Memory B cell (primary cell): ENCODE measurements around the gene RAD51.

Source experiments
- ATAC-seq: fragments of 150-1000 bp; cut with Tn5 transposase; 2 replicates; pipeline ENCODE4 v1.10.0; 2021; ENCODE audit warnings: low read depth, mild to moderate bottlenecking, moderate library complexity
- DNase-seq, 2 donors: peaks; one replicate each; pipeline ENCODE4 v3.0.0; 2022; ENCODE audit warnings: low spot score in 2 of 2
- H3K27ac Mint-ChIP-seq: one replicate; pipeline ENCODE4 v1.8.0; 2022; ENCODE audit warnings: mild to moderate bottlenecking, moderate library complexity, mixed read lengths
- H3K27me3 Mint-ChIP-seq: one replicate; pipeline ENCODE4 v1.8.0; 2022; ENCODE audit warnings: mixed read lengths
- H3K36me3 Mint-ChIP-seq: one replicate; pipeline ENCODE4 v1.8.0; 2022; ENCODE audit warnings: mild to moderate bottlenecking, mixed read lengths
- H3K4me1 Mint-ChIP-seq: one replicate; pipeline ENCODE4 v1.8.0; 2022; ENCODE audit warnings: mixed read lengths
- H3K4me3 Mint-ChIP-seq: one replicate; pipeline ENCODE4 v1.8.0; 2022; ENCODE audit warnings: mild to moderate bottlenecking, moderate library complexity, mixed read lengths
- H3K9me3 Mint-ChIP-seq: one replicate; pipeline ENCODE4 v1.8.0; 2022; ENCODE audit warnings: mixed read lengths

The RAD51 gene

DNA sequence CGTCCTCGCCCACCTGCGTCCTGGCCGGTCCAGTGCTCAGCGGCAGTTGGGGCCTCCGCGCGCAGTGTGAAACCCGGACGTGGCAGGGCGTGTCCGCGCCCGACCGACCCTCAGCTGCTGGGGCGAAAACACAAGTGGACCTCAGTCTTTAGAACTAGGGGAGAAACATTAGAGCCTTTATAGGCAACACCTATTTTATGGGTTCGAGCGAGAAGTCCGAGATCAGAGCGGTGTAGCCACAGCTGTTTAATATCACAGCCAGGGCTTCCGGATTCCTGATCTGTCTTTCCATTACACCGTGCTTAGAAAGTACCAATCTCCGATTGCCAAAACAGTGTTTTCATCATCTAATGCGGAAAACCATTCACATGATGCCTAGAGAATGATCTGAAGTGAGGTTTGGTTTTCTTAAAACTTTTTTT is 506 bp downstream of the RAD51 start:
- Mint-ChIP-seq H3K27me3 (no peaks in the 10 kb centered on the region), H3K9me3 (no peaks in the 10 kb centered on the region), H3K27ac (peak overlapping the region; percentile 94), H3K4me1 (peaks cover 11% of the 10 kb centered on the region), H3K36me3 (peaks cover 2% of the 10 kb centered on the region), H3K4me3 (peak overlapping the region; percentile 99)
- ATAC-seq (no peak), DNase-seq (no peak)

DNA sequence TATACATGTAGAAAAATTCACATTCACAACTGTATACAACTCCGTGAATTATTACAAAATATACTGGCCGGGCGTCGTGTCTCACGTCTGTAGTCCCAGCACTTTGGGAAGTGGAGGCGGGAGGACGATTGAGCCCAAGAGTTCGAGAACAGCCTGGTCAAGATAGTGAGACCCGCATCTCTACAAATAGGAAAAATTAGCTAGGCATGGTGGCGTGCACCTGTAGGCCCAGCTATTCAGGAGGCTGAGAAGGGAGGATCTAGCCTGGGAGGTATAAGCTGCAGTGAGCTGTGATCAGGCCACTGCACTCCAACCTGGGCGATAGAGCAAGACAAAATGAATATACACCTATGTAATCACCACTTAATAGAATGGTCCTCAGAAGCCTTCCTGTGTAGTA is 1.3 kb downstream of the RAD51 start:
- DNase-seq (no peak), ATAC-seq (no peak)
- no peaks in the 10 kb centered on the region for H3K9me3 Mint-ChIP-seq
- peaks cover 11% of the 10 kb centered on the region for H3K4me1 Mint-ChIP-seq
- H3K27ac Mint-ChIP-seq = no peak overlapping the region
- H3K36me3 Mint-ChIP-seq = peaks cover 2% of the 10 kb centered on the region
- H3K4me3 Mint-ChIP-seq = peak overlapping the region; percentile 99
- no peaks in the 10 kb centered on the region for H3K27me3 Mint-ChIP-seq

DNA sequence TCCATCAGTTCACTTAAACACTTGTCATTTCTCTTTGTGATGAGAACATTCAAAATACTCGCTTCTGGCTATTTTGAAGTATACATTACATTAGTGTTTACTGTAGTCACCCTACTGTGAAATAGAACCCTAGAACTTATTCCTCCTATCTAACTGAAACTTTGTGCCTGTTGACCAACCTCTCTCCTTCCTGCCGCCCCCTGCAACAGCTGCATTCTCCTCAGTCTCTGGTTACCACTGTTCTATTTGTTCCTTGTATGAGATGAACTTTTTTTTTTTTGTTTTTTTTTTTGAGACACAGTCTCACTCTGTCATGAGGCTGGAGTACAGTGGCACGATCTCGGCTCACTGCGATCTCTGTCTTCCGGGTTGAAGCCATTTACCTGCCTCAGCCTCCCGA is 2.9 kb downstream of the RAD51 start:
- H3K4me1 Mint-ChIP-seq = peaks cover 11% of the 10 kb centered on the region
- no peaks in the 10 kb centered on the region for H3K9me3 Mint-ChIP-seq
- H3K4me3 Mint-ChIP-seq = no peak overlapping the region
- no peak overlapping the region for H3K27ac Mint-ChIP-seq
- H3K36me3 Mint-ChIP-seq = no peaks in the 10 kb centered on the region
- no peaks in the 10 kb centered on the region for H3K27me3 Mint-ChIP-seq
- no peak for DNase-seq
- ATAC-seq = no peak

DNA sequence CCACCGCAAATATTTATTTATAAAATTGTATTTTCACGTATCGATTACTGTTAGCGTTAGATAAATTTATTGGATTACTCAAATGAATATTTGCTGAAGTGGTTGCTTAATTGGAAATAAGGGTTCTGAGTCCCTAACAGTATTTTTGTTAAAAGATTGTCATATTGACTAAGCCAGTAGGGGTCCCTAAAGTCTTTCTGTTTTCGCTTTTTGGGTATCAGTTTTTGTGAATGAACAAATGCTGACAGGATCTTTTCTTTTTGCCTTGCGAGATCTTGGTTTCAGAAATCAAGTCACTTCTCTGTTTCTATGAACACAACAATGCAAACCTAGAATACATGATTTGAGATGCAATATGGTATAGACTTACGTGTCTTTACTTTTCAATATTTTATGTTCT is 7.1 kb downstream of the RAD51 start:
- Mint-ChIP-seq H3K9me3 (no peaks in the 10 kb centered on the region), H3K4me1 (no peaks in the 10 kb centered on the region), H3K4me3 (no peak overlapping the region), H3K27me3 (no peaks in the 10 kb centered on the region), H3K36me3 (no peaks in the 10 kb centered on the region), H3K27ac (no peak overlapping the region)
- DNase-seq (no peak), ATAC-seq (no peak)

DNA sequence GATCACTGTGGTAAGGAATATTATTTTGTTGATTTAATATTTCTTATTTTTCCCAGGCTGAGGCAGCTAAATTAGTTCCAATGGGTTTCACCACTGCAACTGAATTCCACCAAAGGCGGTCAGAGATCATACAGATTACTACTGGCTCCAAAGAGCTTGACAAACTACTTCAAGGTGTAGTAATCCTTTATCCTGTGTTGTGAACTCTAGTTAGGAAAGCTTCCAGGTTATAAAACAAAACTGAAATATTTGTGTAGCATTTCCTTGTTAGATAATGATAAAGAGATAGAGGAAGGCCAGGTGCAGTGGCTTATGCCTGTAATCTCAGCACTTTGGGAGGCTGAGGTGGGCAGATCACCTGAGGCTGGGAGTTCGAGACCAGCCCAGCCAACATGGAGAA is 11.1 kb downstream of the RAD51 start:
- Mint-ChIP-seq H3K27ac (no peak overlapping the region), H3K4me1 (no peaks in the 10 kb centered on the region), H3K4me3 (no peak overlapping the region), H3K9me3 (no peaks in the 10 kb centered on the region), H3K36me3 (peaks cover 2% of the 10 kb centered on the region), H3K27me3 (no peaks in the 10 kb centered on the region)
- no peak for ATAC-seq
- no peak for DNase-seq

DNA sequence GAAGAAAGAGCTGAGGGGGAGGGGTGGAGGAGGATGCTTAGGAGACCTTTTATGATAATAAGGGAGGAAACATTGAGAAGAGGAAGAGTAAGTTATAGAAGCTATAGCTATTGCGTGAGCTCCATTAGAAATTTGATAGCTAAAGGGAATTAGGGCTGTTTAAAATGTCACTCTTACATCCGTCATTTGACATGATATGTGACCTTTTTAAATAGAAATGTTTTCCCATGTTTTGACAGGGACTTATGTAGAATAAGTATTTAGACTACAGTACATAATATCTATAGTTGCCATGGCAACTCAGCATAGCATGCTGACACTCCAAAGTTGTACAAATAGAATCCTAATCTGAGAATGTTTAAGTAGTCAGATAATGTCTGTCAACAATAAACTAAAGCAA is 19.2 kb downstream of the RAD51 start:
- Mint-ChIP-seq H3K36me3 (peaks cover 2% of the 10 kb centered on the region), H3K27me3 (no peaks in the 10 kb centered on the region)

DNA sequence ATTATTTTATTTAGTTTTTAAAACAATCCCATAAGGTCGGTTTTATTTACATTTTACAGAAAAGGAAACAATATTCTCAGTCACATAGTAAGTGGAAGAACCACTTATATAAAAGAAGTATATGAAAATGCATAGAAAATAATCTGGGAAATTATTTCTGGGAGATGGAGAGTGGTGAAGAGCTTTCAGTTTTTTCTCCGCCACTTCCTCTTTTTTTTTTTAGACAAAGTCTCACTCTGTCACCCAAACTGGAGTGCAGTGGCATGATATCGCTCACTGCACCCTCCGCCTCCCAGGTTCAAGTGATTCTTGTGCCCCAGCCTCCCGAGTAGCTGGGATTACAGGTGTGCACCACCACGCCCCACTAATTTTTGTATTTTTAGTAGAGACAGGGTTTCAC is 21.2 kb downstream of the RAD51 start:
- no peaks in the 10 kb centered on the region for H3K27me3 Mint-ChIP-seq
- no peak for DNase-seq
- no peak for ATAC-seq
- H3K36me3 Mint-ChIP-seq = no peaks in the 10 kb centered on the region
- H3K27ac Mint-ChIP-seq = no peak overlapping the region
- no peak overlapping the region for H3K4me3 Mint-ChIP-seq
- no peaks in the 10 kb centered on the region for H3K4me1 Mint-ChIP-seq
- H3K9me3 Mint-ChIP-seq = no peaks in the 10 kb centered on the region

More for the DNA sequence above, 19.2 kb downstream of the RAD51 start:
- no peak overlapping the region for H3K4me3 Mint-ChIP-seq
- no peak for ATAC-seq
- H3K9me3 Mint-ChIP-seq = no peaks in the 10 kb centered on the region
- H3K4me1 Mint-ChIP-seq = no peaks in the 10 kb centered on the region
- H3K27ac Mint-ChIP-seq = no peak overlapping the region
- no peak for DNase-seq

DNA sequence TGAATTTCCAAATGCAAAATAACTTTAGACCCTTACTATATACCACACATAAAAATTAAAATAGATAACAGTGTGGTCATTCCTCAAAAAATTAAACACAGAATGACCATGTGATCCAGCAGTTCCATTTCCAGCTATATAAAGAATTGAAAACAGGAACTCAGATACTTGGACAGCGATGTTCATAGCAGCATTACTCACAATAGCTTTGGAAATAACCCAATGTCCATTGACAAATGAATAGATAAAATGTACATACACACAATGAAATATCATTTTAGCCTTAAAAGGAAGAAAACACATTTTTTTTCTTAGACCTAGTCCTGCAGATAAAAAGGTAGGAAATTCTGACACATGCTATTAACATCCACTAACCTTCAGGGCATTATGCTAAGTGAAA is 26.7 kb downstream of the RAD51 start:
- Mint-ChIP-seq H3K36me3 (no peaks in the 10 kb centered on the region), H3K4me1 (no peaks in the 10 kb centered on the region), H3K9me3 (no peaks in the 10 kb centered on the region), H3K4me3 (no peak overlapping the region), H3K27me3 (no peaks in the 10 kb centered on the region), H3K27ac (no peak overlapping the region)
- no peak for ATAC-seq
- DNase-seq = no peak

DNA sequence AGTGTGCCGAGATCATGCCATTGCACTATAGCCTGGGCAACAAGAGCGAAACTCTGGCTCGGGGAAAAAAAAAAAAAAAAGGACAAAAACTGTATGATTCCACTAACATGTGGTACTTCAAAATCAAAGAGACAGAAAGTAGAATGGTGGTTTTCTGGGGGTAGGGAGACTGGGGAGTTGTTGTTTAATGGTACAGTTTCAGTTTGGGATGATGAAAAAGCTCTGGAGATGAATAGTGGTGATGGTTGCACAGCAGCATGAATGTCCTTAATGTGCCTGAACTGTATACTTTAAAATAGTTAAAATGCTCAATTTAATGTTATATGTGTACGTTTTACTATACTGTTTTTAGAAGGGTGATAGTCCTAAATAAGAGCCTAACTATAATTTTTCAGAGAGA is 27.4 kb downstream of the RAD51 start:
- Mint-ChIP-seq H3K27ac (no peak overlapping the region), H3K9me3 (no peaks in the 10 kb centered on the region), H3K4me3 (no peak overlapping the region), H3K4me1 (no peaks in the 10 kb centered on the region), H3K27me3 (no peaks in the 10 kb centered on the region), H3K36me3 (no peaks in the 10 kb centered on the region)
- ATAC-seq (no peak), DNase-seq (no peak)

DNA sequence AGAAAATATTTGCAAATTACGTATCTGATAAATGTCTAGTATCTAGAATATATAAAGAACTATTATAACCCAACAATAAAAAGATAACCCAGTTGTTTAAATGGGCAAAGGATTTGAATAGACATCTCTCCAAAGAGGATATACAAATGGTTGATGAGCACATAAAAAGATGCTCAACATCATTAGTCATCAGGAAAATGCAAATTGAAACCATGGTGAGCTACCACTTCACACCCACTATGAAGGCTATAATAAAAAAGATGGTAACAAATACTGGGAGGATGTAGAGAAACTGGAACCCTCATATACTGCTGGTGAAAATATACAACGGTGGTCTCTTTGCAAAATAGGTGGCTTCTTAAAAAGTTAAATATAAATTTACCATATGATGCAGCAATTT is 28.0 kb downstream of the RAD51 start:
- no peak for ATAC-seq
- Mint-ChIP-seq H3K27ac (no peak overlapping the region), H3K4me3 (no peak overlapping the region), H3K27me3 (no peaks in the 10 kb centered on the region), H3K36me3 (no peaks in the 10 kb centered on the region), H3K9me3 (no peaks in the 10 kb centered on the region), H3K4me1 (no peaks in the 10 kb centered on the region)
- no peak for DNase-seq

DNA sequence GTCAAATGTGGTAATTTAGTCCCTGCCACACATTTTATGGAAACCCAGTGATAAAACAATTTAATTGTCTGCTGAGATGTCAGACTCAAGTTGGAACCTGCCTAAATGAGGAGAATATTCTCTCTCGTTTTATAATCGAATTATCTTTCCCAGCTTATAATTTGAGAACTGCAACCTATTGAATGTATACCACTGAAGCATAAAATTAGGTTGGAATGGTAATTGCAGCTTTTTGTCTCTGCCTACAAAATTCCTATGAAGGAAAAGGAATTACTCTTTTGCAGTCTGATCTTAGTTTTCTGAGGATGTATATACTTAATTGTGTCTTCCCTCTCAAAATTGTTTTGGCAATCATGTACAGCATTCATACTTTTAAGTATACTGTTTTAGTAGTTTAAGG is 28.9 kb downstream of the RAD51 start:
- Mint-ChIP-seq H3K36me3 (peaks cover 2% of the 10 kb centered on the region), H3K4me1 (no peaks in the 10 kb centered on the region), H3K27ac (no peak overlapping the region), H3K9me3 (no peaks in the 10 kb centered on the region), H3K4me3 (no peak overlapping the region), H3K27me3 (no peaks in the 10 kb centered on the region)
- ATAC-seq = no peak
- DNase-seq = no peak

DNA sequence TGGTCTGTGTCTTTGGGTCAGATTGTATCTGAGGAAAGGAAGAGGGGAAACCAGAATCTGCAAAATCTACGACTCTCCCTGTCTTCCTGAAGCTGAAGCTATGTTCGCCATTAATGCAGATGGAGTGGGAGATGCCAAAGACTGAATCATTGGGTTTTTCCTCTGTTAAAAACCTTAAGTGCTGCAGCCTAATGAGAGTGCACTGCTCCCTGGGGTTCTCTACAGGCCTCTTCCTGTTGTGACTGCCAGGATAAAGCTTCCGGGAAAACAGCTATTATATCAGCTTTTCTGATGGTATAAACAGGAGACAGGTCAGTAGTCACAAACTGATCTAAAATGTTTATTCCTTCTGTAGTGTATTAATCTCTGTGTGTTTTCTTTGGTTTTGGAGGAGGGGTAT is 36.1 kb downstream of the RAD51 start:
- no peak overlapping the region for H3K4me3 Mint-ChIP-seq
- no peaks in the 10 kb centered on the region for H3K9me3 Mint-ChIP-seq
- H3K27me3 Mint-ChIP-seq = no peaks in the 10 kb centered on the region
- no peak for ATAC-seq
- H3K36me3 Mint-ChIP-seq = peaks cover 5% of the 10 kb centered on the region
- H3K4me1 Mint-ChIP-seq = no peaks in the 10 kb centered on the region
- peak overlapping the region; percentile 45 for H3K27ac Mint-ChIP-seq
- no peak for DNase-seq

DNA sequence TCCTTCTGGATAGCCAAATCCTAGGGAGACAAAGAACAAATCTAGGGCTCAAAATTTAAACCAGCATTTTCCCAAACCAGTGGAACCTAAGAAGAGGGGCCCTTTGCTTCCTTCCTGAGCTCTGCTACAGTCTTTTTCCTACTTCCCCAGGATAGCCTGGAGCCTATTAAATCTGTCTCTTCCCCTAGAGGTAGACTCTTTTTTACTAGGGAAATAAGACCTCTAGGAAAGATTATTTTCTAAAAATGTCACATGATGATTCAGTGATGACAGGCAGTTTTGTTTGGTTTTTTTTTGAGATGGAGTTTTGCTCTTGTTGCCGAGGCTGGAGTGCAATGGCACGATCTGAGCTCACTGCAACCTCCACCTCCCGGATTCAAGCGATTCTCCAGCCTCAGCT is 41.6 kb downstream of the RAD51 start:
- ATAC-seq (no peak), DNase-seq (no peak)
- Mint-ChIP-seq H3K9me3 (no peaks in the 10 kb centered on the region), H3K36me3 (peaks cover 5% of the 10 kb centered on the region), H3K4me1 (no peaks in the 10 kb centered on the region), H3K4me3 (no peak overlapping the region), H3K27ac (no peak overlapping the region), H3K27me3 (no peaks in the 10 kb centered on the region)

DNA sequence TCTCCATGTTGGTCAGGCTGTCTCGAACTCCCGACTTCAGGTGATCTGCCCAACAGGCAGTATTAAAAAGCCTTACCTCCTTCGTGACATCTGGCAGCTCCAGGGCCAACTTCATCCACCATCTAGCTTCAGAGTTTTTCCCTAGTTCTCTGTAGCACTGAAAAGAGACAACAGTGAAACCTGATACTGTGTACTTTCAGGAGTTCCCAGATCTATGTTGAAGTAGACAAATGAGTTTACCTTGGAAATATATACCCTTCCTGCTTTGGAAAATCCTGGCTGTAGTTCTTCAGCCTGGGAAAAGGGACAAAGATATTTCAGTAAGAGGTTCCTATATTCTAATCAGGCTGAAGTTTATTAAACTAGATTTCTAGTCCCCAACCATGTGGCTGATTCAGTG is 42.1 kb downstream of the RAD51 start:
- Mint-ChIP-seq H3K27ac (no peak overlapping the region), H3K4me3 (no peak overlapping the region), H3K4me1 (no peaks in the 10 kb centered on the region), H3K36me3 (peaks cover 5% of the 10 kb centered on the region), H3K27me3 (no peaks in the 10 kb centered on the region), H3K9me3 (no peaks in the 10 kb centered on the region)
- ATAC-seq = no peak
- no peak for DNase-seq

DNA sequence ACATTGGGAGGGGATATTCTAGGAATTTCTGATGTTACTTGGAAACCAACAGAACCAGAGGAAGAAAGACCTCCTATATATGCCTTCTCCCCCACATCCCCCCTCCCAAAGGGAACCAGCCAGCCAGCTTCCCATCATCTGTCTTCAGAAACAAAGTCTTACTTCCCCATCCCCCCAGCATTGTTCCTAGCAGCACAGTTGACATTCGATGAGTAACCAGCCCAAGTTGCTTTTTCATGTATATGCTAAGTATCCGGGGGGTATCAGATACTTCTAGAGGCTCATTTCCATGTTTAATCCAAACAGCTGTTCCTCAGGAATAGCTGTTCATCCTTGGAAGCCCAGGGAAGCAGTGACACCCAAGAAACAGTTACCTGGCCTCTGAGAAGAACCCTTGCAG is 44.1 kb downstream of the RAD51 start:
- Mint-ChIP-seq H3K9me3 (no peaks in the 10 kb centered on the region), H3K27me3 (no peaks in the 10 kb centered on the region), H3K4me1 (no peaks in the 10 kb centered on the region), H3K4me3 (no peak overlapping the region), H3K27ac (peak overlapping the region; percentile 62), H3K36me3 (peaks cover 10% of the 10 kb centered on the region)
- DNase-seq (no peak), ATAC-seq (no peak)

DNA sequence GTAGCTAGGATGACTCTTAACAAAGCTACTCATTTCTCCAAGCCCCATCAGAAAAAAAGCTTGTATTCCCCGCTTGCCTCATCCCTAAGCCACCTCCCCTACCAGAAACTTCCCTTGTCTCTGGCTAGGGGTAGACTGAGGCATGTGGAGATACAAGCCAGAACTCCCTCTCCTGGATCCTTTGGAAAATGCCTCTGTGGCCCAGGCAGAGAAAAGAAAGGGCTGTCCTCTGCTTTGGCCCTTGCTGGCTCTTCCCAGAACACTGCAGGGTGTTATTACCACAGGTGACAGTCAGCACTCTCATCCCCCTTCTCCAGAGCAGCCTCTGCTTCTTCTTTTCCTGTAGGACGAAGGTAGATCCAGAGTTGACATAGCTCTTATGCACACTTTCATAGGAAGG is 44.9 kb downstream of the RAD51 start:
- no peaks in the 10 kb centered on the region for H3K27me3 Mint-ChIP-seq
- DNase-seq (no peak), ATAC-seq (no peak)
- H3K4me1 Mint-ChIP-seq = no peaks in the 10 kb centered on the region
- no peak overlapping the region for H3K4me3 Mint-ChIP-seq
- H3K27ac Mint-ChIP-seq = peak overlapping the region; percentile 62
- no peaks in the 10 kb centered on the region for H3K9me3 Mint-ChIP-seq
- H3K36me3 Mint-ChIP-seq = peaks cover 10% of the 10 kb centered on the region
